ENCODE results near the gene DMRTA1.

DMRTA1 gene

GRCh38 chr9:22413884-22414283, 32.7 kb upstream of the DMRTA1 start:
- H3K27ac ChIP-seq (replicated peaks) = no peak overlapping the region
- no peak overlapping the region for H3K4me3 ChIP-seq (replicated peaks; ENCODE audit: insufficient read depth, low read length)
- DNase-seq (ENCODE audit: low read depth in 1 of 2, low spot score in 1 of 2) = no peak
- TF ChIP-seq REST (IDR thresholded peaks at IDR 0.05; ENCODE audit: insufficient replicate concordance, low read depth) (no peak), CTCF (IDR thresholded peaks at IDR 0.05; ENCODE audit: insufficient read depth, low read length) (no peak), SPI1 (IDR thresholded peaks at IDR 0.05; ENCODE audit: borderline replicate concordance, low read depth) (no peak), POLR2AphosphoS5 (IDR thresholded peaks at IDR 0.05; ENCODE audit: low read depth) (no peak), GABPA (IDR thresholded peaks at IDR 0.05; ENCODE audit: low read depth) (no peak)
- no peaks in the 10 kb centered on the region for H3K27me3 ChIP-seq (ENCODE audit: insufficient read depth, poor library complexity, severe bottlenecking)

GRCh38 chr9:22415941-22416691, 30.5 kb upstream of the DMRTA1 start:
- no peak for DNase-seq (ENCODE audit: low read depth in 1 of 2, low spot score in 1 of 2)
- Histone ChIP-seq H3K27me3 (ENCODE audit: insufficient read depth, poor library complexity, severe bottlenecking) (no peaks in the 10 kb centered on the region), H3K4me3 (replicated peaks; ENCODE audit: insufficient read depth, low read length) (no peak overlapping the region), H3K27ac (replicated peaks) (no peak overlapping the region)
- TF ChIP-seq POLR2AphosphoS5 (IDR thresholded peaks at IDR 0.05; ENCODE audit: low read depth) (no peak), SPI1 (IDR thresholded peaks at IDR 0.05; ENCODE audit: borderline replicate concordance, low read depth) (no peak), GABPA (IDR thresholded peaks at IDR 0.05; ENCODE audit: low read depth) (no peak), REST (IDR thresholded peaks at IDR 0.05; ENCODE audit: insufficient replicate concordance, low read depth) (no peak), CTCF (IDR thresholded peaks at IDR 0.05; ENCODE audit: insufficient read depth, low read length) (no peak)

- Histone ChIP-seq H3K4me3 (replicated peaks; ENCODE audit: insufficient read depth, low read length) (no peak overlapping the region), H3K27me3 (ENCODE audit: insufficient read depth, poor library complexity, severe bottlenecking) (no peaks in the 10 kb centered on the region), H3K27ac (replicated peaks) (no peak overlapping the region)
- DNase-seq (ENCODE audit: low read depth in 1 of 2, low spot score in 1 of 2) = no peak
- TF ChIP-seq POLR2AphosphoS5 (IDR thresholded peaks at IDR 0.05; ENCODE audit: low read depth) (no peak), SPI1 (IDR thresholded peaks at IDR 0.05; ENCODE audit: borderline replicate concordance, low read depth) (no peak), CTCF (IDR thresholded peaks at IDR 0.05; ENCODE audit: insufficient read depth, low read length) (no peak), GABPA (IDR thresholded peaks at IDR 0.05; ENCODE audit: low read depth) (no peak), REST (IDR thresholded peaks at IDR 0.05; ENCODE audit: insufficient replicate concordance, low read depth) (no peak)
Observed at GRCh38 chr9:22416692-22417060, 29.9 kb upstream of the DMRTA1 start.

Data from HL-60 (cell line).